Glomerular endothelial cell (primary cell): Measurements from ENCODE around the gene NTRK3. TPM values are rescaled to one million over a fixed set of nuclear protein-coding genes. Genes with fewer than 3 reads are reported as not detected.
"Not testable (repeated sequence)": the region's sequence is repeated elsewhere in the genome, so short reads cannot be mapped to it uniquely, and the experiment has no call there.

ENCODE experiments used
- DNase-seq: peaks from one replicate; pipeline ENCODE4 v3.0.0-alpha.2; 2011; ENCODE audit warnings: low read depth, low spot score; ENCODE audit errors: extremely low read depth
- total RNA-seq: library from RNA; depleted of rRNA; stranded (reverse); fragments of >200 nt; gene quantifications from 2 replicates; pipeline ENCODE4 v1.2.3, GENCODE V29; 2015

The NTRK3 gene
- total RNA-seq, 1 donor from 2014 or later, result 0.41 TPM

GRCh38 chr15:87850916-87851315 is 405.6 kb downstream of the NTRK3 start:
- DNase-seq, result no peak

- DNase-seq, result no peak
Measured at GRCh38 chr15:87849181-87849580, 407.4 kb downstream of the NTRK3 start.

- DNase-seq, result no peak
Measured at GRCh38 chr15:87848012-87848411, 408.5 kb downstream of the NTRK3 start.

- DNase-seq, result no peak
Measured at GRCh38 chr15:87846746-87847145, 409.8 kb downstream of the NTRK3 start.

- DNase-seq, result no peak
Measured at GRCh38 chr15:87843312-87843711, 413.2 kb downstream of the NTRK3 start.

GRCh38 chr15:87841426-87841998 is 415.0 kb downstream of the NTRK3 start:
- no peak for DNase-seq

GRCh38 chr15:87835830-87836229 is 420.7 kb downstream of the NTRK3 start:
- DNase-seq, result not testable (repeated sequence)

- not testable (repeated sequence) for DNase-seq
Measured at GRCh38 chr15:87833333-87833732, 423.2 kb downstream of the NTRK3 start.

GRCh38 chr15:87829332-87830050 is 427.0 kb downstream of the NTRK3 start:
- no peak for DNase-seq

- DNase-seq, result no peak
Measured at GRCh38 chr15:87828608-87829007, 427.9 kb downstream of the NTRK3 start.

GRCh38 chr15:87827131-87827530 is 429.4 kb downstream of the NTRK3 start:
- DNase-seq, result no peak

GRCh38 chr15:87826119-87826747 is 430.3 kb downstream of the NTRK3 start:
- DNase-seq, result no peak

GRCh38 chr15:87818756-87819155 is 437.8 kb downstream of the NTRK3 start:
- no peak for DNase-seq

- DNase-seq, result no peak
Measured at GRCh38 chr15:87817553-87817952, 439.0 kb downstream of the NTRK3 start.

GRCh38 chr15:87816811-87817210 is 439.7 kb downstream of the NTRK3 start:
- DNase-seq, result no peak

GRCh38 chr15:87816016-87816415 is 440.5 kb downstream of the NTRK3 start:
- DNase-seq, result no peak

Other genes with a start within 250 kb of the NTRK3 start
- 17.9 and 19.8 TPM in 2 replicates for gene MRPL46, start 210.6 kb upstream of the NTRK3 start, total RNA-seq
- gene MRPS11, start 211.0 kb upstream of the NTRK3 start, total RNA-seq, result 28.9 and 54.1 TPM in 2 replicates